ENCODE measurements around the gene SEMA4D. TPM values are rescaled to one million over a fixed set of nuclear protein-coding genes. Genes with fewer than 3 reads are reported as not detected.
A peak's percentile ranks its signal among the peaks of the same experiment; 100 is the strongest.

Gene SEMA4D
- total and polyA plus RNA-seq, 10 donors, result 23.0 to 193 (median 157) TPM

DNA sequence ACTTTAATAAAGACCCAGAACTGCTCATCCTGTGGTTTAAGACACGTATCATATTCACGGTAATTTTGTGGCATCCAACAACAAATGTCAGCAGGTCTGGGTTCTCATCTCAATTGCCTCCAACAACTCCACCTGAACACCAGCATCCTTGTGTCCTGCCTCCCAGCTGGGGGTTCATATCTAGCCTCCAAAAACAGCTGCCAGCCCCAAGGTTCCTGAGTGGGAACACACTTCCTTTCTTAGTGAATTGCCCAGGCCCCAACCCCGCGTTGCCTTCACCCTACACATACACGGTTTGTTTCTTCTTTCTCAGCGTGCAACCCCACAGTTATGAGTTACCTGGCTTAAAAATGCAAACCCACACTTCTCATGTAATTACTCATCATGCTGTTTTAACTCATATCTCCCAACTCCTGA, 77.9 kb downstream of the SEMA4D start:
- DNase-seq, result peak; percentile 64
- no peaks in the 10 kb centered on the region for H3K27me3 ChIP-seq (replicated peaks in 1 of 7)
- peaks cover 0 to 37% (median 0%) of the 10 kb centered on the region in 6 donors for H3K36me3 ChIP-seq
- no peak overlapping the region for H3K4me3 ChIP-seq
- peaks cover 0 to 4% (median 0%) of the 10 kb centered on the region in 8 donors for H3K9me3 ChIP-seq
- H3K27ac ChIP-seq, result peak overlapping the region in 7 of 8 donors; percentile 1 to 77 (median 59)
- TF ChIP-seq CTCF (IDR thresholded peaks at IDR 0.05 in 8 of 11, conservative IDR thresholded peaks at IDR 0.05 in 3 of 11) (no peak), POLR2A (IDR thresholded peaks at IDR 0.05) (no peak), POLR2AphosphoS5 (IDR thresholded peaks at IDR 0.05) (no peak)
- 20 to 51% (median 22%) methylated on average over 6 of the region's 6 CpGs for WGBS, 5 donors
- H3K4me1 ChIP-seq, result peaks cover 26 to 100% (median 68%) of the 10 kb centered on the region in 6 donors
- intact Hi-C loops (cut with DNase I; ENCODE audit: low total_unique reads), result no loop called here

DNA sequence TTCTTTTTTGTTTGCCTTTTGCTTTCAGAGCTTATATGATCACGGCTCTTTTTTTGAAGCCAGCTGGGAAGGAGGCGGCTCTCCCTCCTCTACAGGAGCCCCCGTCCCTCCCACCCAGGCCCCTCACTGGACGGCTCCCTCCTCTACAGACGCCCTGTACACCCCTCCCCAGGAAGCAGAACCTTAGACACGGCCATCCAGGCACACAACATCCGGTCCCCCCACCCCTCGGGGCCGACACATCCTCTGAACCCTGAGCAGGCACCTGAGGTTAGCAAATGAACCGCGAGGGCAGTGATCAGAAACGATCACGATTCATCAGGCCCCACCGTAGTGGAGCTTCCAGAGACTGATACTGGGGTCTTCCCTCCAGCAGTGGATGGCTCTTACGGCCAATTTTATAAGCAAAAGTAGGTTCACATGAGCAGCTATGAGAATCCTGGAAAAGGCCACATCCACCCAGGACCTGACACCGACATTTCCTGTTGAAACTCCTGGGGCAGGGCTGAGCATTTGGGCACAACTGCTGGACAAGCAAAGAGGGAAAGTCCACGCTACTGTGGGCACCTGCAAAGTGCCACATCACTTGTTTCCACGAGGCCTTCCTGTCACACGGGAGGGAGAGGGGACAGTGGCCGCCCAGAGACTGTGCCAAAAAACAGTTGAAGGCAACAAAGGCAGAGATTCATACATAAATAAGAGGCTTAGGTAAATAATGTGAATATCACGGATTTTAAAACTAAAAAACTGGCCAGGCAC, 78.9 kb downstream of the SEMA4D start:
- TF ChIP-seq POLR2AphosphoS5 (IDR thresholded peaks at IDR 0.05) (peak in 2 of 3 donors; percentile 58 to 67), CTCF (IDR thresholded peaks at IDR 0.05 in 8 of 11, conservative IDR thresholded peaks at IDR 0.05 in 3 of 11) (no peak)
- Histone ChIP-seq H3K27me3 (replicated peaks in 1 of 7) (no peaks in the 10 kb centered on the region), H3K27ac (peak overlapping the region in 6 of 8 donors; percentile 54 to 77 (median 66)), H3K4me3 (peak overlapping the region in 3 of 8 donors; percentile 3 to 47 (median 12)), H3K9me3 (peaks cover 0 to 4% (median 0%) of the 10 kb centered on the region in 8 donors), H3K4me1 (peaks cover 24 to 100% (median 63%) of the 10 kb centered on the region in 6 donors), H3K36me3 (peaks cover 0 to 46% (median 3%) of the 10 kb centered on the region in 6 donors)
- intact Hi-C loops (cut with DNase I; ENCODE audit: low total_unique reads), result no loop called here
- WGBS, 5 donors, result 33 to 48% (median 37%) methylated on average over 10 to 21 of the region's 21 CpGs
- peak; percentile 93 for DNase-seq

DNA sequence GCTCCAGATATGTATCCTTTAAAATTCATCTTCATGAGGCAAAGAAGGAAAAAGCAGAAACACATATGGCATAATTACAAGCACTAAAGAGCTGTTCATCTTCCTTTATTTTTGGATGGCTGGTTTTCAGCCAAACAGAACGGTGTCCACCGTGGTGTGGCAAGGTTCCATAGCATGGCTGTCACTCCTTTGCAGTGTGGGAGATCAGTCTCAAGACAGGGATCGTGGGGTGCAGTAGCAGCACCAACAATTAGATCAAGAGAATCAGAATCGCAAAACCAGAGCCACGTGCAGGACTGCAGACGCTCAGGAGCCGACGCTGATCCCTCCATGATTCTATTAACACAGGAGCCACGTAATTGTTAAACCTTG, 79.5 kb downstream of the SEMA4D start:
- TF ChIP-seq CTCF (IDR thresholded peaks at IDR 0.05 in 8 of 11, conservative IDR thresholded peaks at IDR 0.05 in 3 of 11) (no peak), POLR2AphosphoS5 (IDR thresholded peaks at IDR 0.05) (no peak), POLR2A (IDR thresholded peaks at IDR 0.05) (no peak)
- H3K4me3 ChIP-seq, result peak overlapping the region in 3 of 8 donors; percentile 3 to 47 (median 12)
- no peak for DNase-seq
- H3K36me3 ChIP-seq, result peaks cover 0 to 52% (median 5%) of the 10 kb centered on the region in 6 donors
- WGBS, 5 donors, result 41 to 57% (median 46%) methylated on average over 9 of the region's 9 CpGs
- peak overlapping the region in 6 of 8 donors; percentile 54 to 77 (median 66) for H3K27ac ChIP-seq
- peaks cover 24 to 100% (median 63%) of the 10 kb centered on the region in 6 donors for H3K4me1 ChIP-seq
- peaks cover 0 to 4% (median 0%) of the 10 kb centered on the region in 8 donors for H3K9me3 ChIP-seq
- H3K27me3 ChIP-seq (replicated peaks in 1 of 7), result no peaks in the 10 kb centered on the region
- intact Hi-C loops (cut with DNase I; ENCODE audit: low total_unique reads), result no loop called here

- Histone ChIP-seq H3K4me3 (peak overlapping the region in 2 of 8 donors; percentile 3 to 47), H3K27ac (peak overlapping the region in 6 of 8 donors; percentile 1 to 77 (median 66)), H3K27me3 (replicated peaks in 1 of 7) (no peaks in the 10 kb centered on the region), H3K9me3 (peaks cover 0 to 4% (median 0%) of the 10 kb centered on the region in 8 donors), H3K4me1 (peaks cover 24 to 100% (median 62%) of the 10 kb centered on the region in 6 donors), H3K36me3 (peaks cover 0 to 57% (median 8%) of the 10 kb centered on the region in 6 donors)
- intact Hi-C loops (cut with DNase I; ENCODE audit: low total_unique reads), result no loop called here
- DNase-seq, result peak; percentile 81
- TF ChIP-seq POLR2AphosphoS5 (IDR thresholded peaks at IDR 0.05), result no peak
- WGBS, 5 donors, result 51 to 64% (median 54%) methylated on average over 6 of the region's 6 CpGs
These were observed 80.0 kb downstream of the SEMA4D start for GRCh38 chr9:89417832-89418473.

Measured in spleen (tissue), 11 donors.